ENCODE measurements around the gene HGS. TPM values are rescaled to one million over a fixed set of nuclear protein-coding genes. Genes with fewer than 3 reads are reported as not detected.

Gene HGS
- total RNA-seq, 4 donors from 2014 or later: 62.9 to 98.3 (median 67.3) TPM

DNA sequence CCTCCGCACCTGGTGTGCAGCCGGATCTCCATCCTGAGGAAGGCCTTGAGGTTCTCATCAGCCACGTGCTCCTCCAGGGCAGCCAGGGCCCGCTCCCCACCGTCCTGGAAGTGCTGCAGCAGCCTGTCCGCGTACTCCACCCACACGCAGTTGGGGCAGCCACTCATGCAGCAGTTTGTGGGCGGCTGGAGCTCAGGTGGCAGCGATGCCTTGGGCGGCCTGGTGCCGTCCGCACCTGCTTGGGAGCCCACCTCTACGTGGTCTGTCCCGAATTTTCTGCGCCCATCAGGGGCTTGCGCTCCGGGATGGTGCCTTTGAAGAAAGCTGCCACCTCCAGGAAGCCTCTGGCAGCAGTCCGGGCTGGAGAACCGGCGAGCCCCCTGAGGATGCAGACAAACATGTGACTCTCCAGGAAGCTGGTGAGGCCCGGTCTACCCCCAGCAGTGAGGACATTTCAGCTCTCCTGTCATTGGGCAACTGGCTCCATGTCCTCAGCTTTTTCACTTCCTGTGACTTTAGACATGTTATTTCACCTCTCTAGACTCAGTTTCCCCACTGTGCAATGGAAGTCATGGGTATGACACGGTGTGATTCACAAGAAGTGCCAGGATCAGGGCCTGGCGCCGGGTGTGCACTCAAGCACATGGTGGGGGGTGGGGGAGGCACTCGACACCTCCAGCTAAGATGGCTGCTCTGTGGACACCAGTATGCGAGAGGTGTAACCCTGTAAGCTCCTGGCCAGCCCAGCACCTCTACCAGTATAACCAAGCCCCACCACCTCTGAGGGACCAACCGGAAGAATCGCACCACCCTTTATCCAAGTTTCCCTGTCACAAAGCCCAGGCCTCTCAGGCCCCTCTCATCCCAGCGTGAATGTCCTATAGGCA, 18.4 kb upstream of the HGS start:
- peak overlapping the region; percentile 55 to 100 (median 99) for H3K4me3 ChIP-seq (replicated peaks in 1 of 3)
- no peaks in the 10 kb centered on the region for H3K36me3 ChIP-seq
- WGBS, 2 donors: 58 to 73% methylated on average over 8 to 22 of the region's 30 CpGs
- no peaks in the 10 kb centered on the region for H3K27me3 ChIP-seq
- peaks cover 16 to 23% of the 10 kb centered on the region in 2 donors for H3K4me1 ChIP-seq
- H3K9me3 ChIP-seq: no peaks in the 10 kb centered on the region
- TF ChIP-seq, protein P1, sequence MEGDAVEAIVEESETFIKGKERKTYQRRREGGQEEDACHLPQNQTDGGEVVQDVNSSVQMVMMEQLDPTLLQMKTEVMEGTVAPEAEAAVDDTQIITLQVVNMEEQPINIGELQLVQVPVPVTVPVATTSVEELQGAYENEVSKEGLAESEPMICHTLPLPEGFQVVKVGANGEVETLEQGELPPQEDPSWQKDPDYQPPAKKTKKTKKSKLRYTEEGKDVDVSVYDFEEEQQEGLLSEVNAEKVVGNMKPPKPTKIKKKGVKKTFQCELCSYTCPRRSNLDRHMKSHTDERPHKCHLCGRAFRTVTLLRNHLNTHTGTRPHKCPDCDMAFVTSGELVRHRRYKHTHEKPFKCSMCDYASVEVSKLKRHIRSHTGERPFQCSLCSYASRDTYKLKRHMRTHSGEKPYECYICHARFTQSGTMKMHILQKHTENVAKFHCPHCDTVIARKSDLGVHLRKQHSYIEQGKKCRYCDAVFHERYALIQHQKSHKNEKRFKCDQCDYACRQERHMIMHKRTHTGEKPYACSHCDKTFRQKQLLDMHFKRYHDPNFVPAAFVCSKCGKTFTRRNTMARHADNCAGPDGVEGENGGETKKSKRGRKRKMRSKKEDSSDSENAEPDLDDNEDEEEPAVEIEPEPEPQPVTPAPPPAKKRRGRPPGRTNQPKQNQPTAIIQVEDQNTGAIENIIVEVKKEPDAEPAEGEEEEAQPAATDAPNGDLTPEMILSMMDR (IDR thresholded peaks at IDR 0.05): no peak
- no peak for TF ChIP-seq POLR2A (IDR thresholded peaks at IDR 0.05)
- H3K27ac ChIP-seq: peak overlapping the region in 1 of 3 donors; percentile 54
- intact Hi-C loops (cut with DNase I): no loop called here
- DNase-seq: peak; percentile 32 to 44

DNA sequence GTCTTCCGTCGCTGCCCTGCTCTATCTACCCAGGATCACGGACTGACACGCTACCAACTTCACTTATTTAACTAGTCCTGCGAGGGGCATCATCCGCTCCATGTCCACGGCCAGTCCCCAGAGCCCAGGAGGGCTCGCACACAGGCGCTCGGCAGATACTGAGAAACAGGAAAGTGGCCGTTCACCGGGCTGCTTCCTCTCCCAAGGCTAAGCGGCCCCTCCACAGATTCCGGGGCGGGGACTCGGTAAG, 17.8 kb upstream of the HGS start:
- no peak for TF ChIP-seq POLR2A (IDR thresholded peaks at IDR 0.05)
- TF ChIP-seq, protein P1 (IDR thresholded peaks at IDR 0.05): no peak
- H3K4me1 ChIP-seq: peaks cover 16 to 23% of the 10 kb centered on the region in 2 donors
- no peaks in the 10 kb centered on the region for H3K27me3 ChIP-seq
- H3K9me3 ChIP-seq: no peaks in the 10 kb centered on the region
- peak overlapping the region; percentile 42 to 78 (median 54) for H3K27ac ChIP-seq
- 0% methylated on average over 6 to 12 of the region's 16 CpGs for WGBS, 2 donors
- intact Hi-C loops (cut with DNase I): no loop called here
- H3K36me3 ChIP-seq: no peaks in the 10 kb centered on the region
- peak in 1 of 2 donors; percentile 8 for DNase-seq
- peak overlapping the region; percentile 55 to 100 (median 99) for H3K4me3 ChIP-seq (replicated peaks in 1 of 3)

DNA sequence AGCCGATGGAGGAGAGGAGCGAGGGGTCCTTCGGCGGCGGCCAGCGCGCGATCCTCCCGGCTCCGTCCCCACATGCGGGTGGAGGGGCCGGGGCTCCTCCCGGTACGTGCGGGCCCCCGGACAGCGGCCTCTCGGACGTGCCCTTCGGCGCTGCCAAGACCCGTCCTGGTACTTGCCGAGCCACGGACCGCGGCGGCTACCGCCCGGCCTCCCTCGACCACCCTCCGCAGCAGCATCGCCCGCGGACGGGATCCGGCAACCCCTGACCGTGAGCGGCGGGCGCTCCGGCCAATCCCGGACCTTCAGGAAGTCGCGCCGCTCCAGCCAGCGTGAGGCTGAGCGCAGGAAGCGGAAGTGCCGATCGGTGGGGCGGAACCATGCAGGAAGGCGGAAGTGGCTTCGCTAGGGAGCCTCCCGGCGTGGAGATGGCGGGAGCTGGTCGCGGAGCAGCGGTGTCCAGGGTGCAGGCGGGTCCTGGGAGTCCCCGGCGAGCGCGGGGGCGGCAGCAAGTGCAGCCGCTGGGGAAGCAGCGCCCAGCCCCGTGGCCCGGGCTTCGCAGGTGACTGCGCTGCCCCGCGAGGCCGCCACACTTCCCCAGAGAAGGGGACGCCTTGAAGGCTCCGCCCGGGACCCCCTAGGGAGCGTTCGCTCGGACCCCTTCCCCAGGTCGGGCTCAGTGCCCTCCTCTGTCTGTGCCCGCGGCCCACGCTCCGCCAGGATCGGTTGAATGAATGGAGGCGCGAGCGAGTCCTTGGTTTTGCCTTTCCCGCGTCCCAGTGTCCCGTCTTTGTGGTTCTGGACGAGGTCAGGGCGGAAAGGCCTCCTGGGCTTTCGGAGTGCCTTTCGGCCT, 17.2 kb upstream of the HGS start, which contains the start of the genes CCDC137 and OXLD1:
Gene CCDC137 (plus strand): TSS at position 396 of the 850 bp plus-strand sequence. CDS start 30 bp downstream, at position 426.
Gene OXLD1 (minus strand): TSS at position 264 of the 850 bp plus-strand sequence. CDS start 28 bp downstream, at position 236.
- Histone ChIP-seq H3K27ac (peak within 1 kb of the TSS; percentile 42 to 78 (median 54)), H3K36me3 (peaks cover 2 to 4% of the 10 kb centered on the region in 2 donors), H3K9me3 (no peaks in the 10 kb centered on the region), H3K4me3 (replicated peaks in 1 of 3) (peak within 1 kb of the TSS; percentile 55 to 100 (median 99)), H3K27me3 (no peaks in the 10 kb centered on the region), H3K4me1 (peaks cover 16 to 23% of the 10 kb centered on the region in 2 donors)
- TF ChIP-seq, protein P1 (IDR thresholded peaks at IDR 0.05): no peak
- peak in 1 of 2 donors; percentile 80 for TF ChIP-seq POLR2A (IDR thresholded peaks at IDR 0.05)
- WGBS, 2 donors: 0% methylated on average over 12 to 24 of the region's 96 CpGs
- DNase-seq: peak; percentile 95 to 96
- intact Hi-C loops (cut with DNase I): no loop called here

DNA sequence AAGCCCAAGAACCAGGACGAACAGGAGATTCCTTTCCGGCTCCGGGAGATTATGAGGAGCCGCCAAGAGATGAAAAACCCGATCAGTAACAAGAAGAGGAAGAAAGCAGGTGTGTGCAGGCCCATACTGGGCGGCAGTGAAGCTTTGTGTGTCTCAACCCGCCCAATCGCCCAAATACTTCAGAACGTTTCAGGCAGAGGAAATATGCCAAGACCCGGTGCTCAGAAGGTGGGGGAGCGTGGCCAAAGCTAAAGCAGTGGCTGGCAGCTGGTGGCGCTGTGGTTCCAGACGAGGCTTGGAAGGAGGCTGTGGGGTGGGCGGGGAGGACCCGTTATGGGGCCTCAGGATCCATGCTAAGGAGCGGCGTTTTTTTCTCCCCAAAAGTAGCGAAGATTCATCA, 16.1 kb upstream of the HGS start:
- no peak overlapping the region for H3K4me3 ChIP-seq (replicated peaks in 1 of 3)
- peaks cover 16 to 23% of the 10 kb centered on the region in 2 donors for H3K4me1 ChIP-seq
- intact Hi-C loops (cut with DNase I): no loop called here
- H3K27ac ChIP-seq: no peak overlapping the region
- no peaks in the 10 kb centered on the region for H3K9me3 ChIP-seq
- no peak for DNase-seq
- 82 to 86% methylated on average over 18 of the region's 18 CpGs for WGBS, 2 donors
- TF ChIP-seq, protein P1 (IDR thresholded peaks at IDR 0.05): no peak
- no peak for TF ChIP-seq POLR2A (IDR thresholded peaks at IDR 0.05)
- no peaks in the 10 kb centered on the region for H3K27me3 ChIP-seq
- peaks cover 12 to 16% of the 10 kb centered on the region in 2 donors for H3K36me3 ChIP-seq

Data from thyroid gland (tissue), 4 donors.